Right hindlimb (tissue), 1 donor: ENCODE data around the gene UBA6.
"Not testable (repeated sequence)": the region's sequence is repeated elsewhere in the genome, so short reads cannot be mapped to it uniquely, and the experiment has no call there.

Source experiments
- DNase-seq: peaks from one replicate; pipeline ENCODE4 v3.0.0-alpha.2; 2018

Gene UBA6

GRCh38 chr4:67700738-67701516, at the start of gene UBA6:
Gene UBA6, minus strand, starts transcription at chr4:67701155. Its CDS starts 36 bp downstream, at chr4:67701119.
- peak; percentile 98 for DNase-seq

- DNase-seq, result no peak
Measured at GRCh38 chr4:67750691-67751090, 49.7 kb upstream of the UBA6 start.

- no peak for DNase-seq
Measured at GRCh38 chr4:67749286-67749685, 48.3 kb upstream of the UBA6 start.

- no peak for DNase-seq
Measured at GRCh38 chr4:67746797-67747495, 46.0 kb upstream of the UBA6 start.

GRCh38 chr4:67744561-67745283, 43.8 kb upstream of the UBA6 start:
- DNase-seq, result no peak

GRCh38 chr4:67743194-67743593, 42.2 kb upstream of the UBA6 start:
- no peak for DNase-seq

- no peak for DNase-seq
Measured at GRCh38 chr4:67736262-67736661, 35.3 kb upstream of the UBA6 start.

- DNase-seq, result no peak
Measured at GRCh38 chr4:67735325-67735724, 34.4 kb upstream of the UBA6 start.

GRCh38 chr4:67730511-67730910, 29.6 kb upstream of the UBA6 start:
- DNase-seq, result not testable (repeated sequence)

- DNase-seq, result no peak
Measured at GRCh38 chr4:67727124-67727850, 26.3 kb upstream of the UBA6 start.

- no peak for DNase-seq
Measured at GRCh38 chr4:67725981-67726380, 25.0 kb upstream of the UBA6 start.

GRCh38 chr4:67725132-67725531, 24.2 kb upstream of the UBA6 start:
- no peak for DNase-seq

- no peak for DNase-seq
Measured at GRCh38 chr4:67723949-67724348, 23.0 kb upstream of the UBA6 start.

- no peak for DNase-seq
Measured at GRCh38 chr4:67723341-67723740, 22.4 kb upstream of the UBA6 start.

- DNase-seq, result no peak
Measured at GRCh38 chr4:67721770-67722597, 21.0 kb upstream of the UBA6 start.

GRCh38 chr4:67721315-67721769, 20.4 kb upstream of the UBA6 start:
- DNase-seq, result no peak

GRCh38 chr4:67719953-67720617, 19.1 kb upstream of the UBA6 start:
- no peak for DNase-seq

- DNase-seq, result no peak
Measured at GRCh38 chr4:67718848-67719247, 17.9 kb upstream of the UBA6 start.

- no peak for DNase-seq
Measured at GRCh38 chr4:67717586-67717985, 16.6 kb upstream of the UBA6 start.

GRCh38 chr4:67714955-67715354, 14.0 kb upstream of the UBA6 start:
- no peak for DNase-seq

- DNase-seq, result no peak
Measured at GRCh38 chr4:67714248-67714583, 13.3 kb upstream of the UBA6 start.
